ACC112 (cell line): ENCODE results near the gene PIF1.
A peak's percentile ranks its signal among the peaks of the same experiment; 100 is the strongest.
"Not testable (repeated sequence)": the region's sequence is repeated elsewhere in the genome, so short reads cannot be mapped to it uniquely, and the experiment has no call there.

Experiments used
- H2AFZ ChIP-seq: fragments of 200-600 bp; sonication (generic); one replicate; pipeline ENCODE4 v1.6.0; 2017; ENCODE audit warnings: antibody characterized with exemption, low read length; ENCODE audit not compliant: unreplicated experiment
- H3K27ac ChIP-seq: fragments of 200-600 bp; sonication (generic); 2 replicates; pipeline ENCODE4 v1.5.1; 2014; ENCODE audit warnings: low read depth, mild to moderate bottlenecking, antibody characterized with exemption, low read length, moderate library complexity
- H3K27me3 ChIP-seq: fragments of 200-600 bp; sonication (generic); 2 replicates; pipeline ENCODE4 v1.6.1; 2014; ENCODE audit warnings: mild to moderate bottlenecking, antibody characterized with exemption, low read length, moderate library complexity, mixed read lengths; ENCODE audit not compliant: insufficient read depth
- H3K36me3 ChIP-seq: fragments of 200-600 bp; sonication (generic); 2 replicates; pipeline ENCODE4 v1.6.1; 2016; ENCODE audit warnings: mild to moderate bottlenecking, antibody characterized with exemption, low read length, moderate library complexity, mixed read lengths; ENCODE audit not compliant: insufficient read depth
- H3K4me1 ChIP-seq: fragments of 200-600 bp; sonication (generic); one replicate; pipeline ENCODE4 v1.6.1; 2016; ENCODE audit warnings: low read length, mixed read lengths; ENCODE audit not compliant: insufficient read depth, unreplicated experiment, control insufficient read depth
- H3K4me3 ChIP-seq: fragments of 200-600 bp; sonication (generic); 2 replicates; pipeline ENCODE4 v1.5.1; 2014; ENCODE audit warnings: mild to moderate bottlenecking, low read depth, low read length
- H3K79me2 ChIP-seq: fragments of 200-600 bp; sonication (generic); one replicate; pipeline ENCODE4 v1.6.0; 2016; ENCODE audit warnings: low read length; ENCODE audit not compliant: control insufficient read depth, unreplicated experiment, insufficient read depth

PIF1 gene

DNA sequence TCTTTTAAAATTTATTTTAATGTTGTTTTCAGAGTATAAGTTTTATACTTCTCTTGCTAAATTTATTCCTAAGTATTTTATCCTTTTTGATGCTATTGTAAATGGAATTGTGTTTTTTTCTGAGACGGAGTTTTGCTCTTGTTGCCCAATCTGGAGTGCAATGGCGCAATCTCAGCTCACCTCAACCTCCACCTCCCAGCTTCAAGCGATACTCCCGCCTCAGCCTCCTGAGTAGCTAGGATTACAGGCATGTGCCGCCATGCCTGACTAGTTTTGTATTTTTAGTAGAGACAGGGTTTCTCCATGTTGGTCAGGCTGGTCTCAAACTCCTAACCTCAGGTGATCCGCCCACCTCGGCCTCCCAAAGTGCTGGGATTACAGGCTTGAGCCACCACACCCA is 30.1 kb downstream of the PIF1 start:
- H3K27me3 ChIP-seq, H3K36me3 ChIP-seq, H3K4me1 ChIP-seq, H3K79me2 ChIP-seq, H3K27ac ChIP-seq, H3K4me3 ChIP-seq, H2AFZ ChIP-seq: not testable (repeated sequence)

DNA sequence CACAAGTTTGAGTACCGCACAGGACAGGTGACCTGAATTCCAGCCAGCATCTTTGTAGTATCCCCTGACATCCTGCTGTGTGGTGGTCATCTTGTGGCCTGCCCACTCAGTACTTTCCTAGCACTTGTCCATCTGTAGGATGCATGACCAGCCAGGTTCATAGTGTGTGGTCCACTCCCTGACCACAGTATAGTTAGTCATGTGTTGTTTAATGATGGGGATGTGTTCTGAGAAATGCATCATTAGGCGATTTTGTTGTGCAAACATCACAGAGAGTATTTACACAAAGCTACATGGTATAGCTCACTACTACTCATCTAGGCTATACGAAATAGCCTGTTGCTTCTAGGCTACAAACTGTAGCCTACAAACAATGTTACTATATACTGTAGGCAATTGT is 33.2 kb downstream of the PIF1 start:
- H3K36me3 ChIP-seq = no peaks in the 10 kb centered on the region
- H2AFZ ChIP-seq = no peak overlapping the region
- H3K4me1 ChIP-seq = no peaks in the 10 kb centered on the region
- no peak overlapping the region for H3K27ac ChIP-seq
- no peaks in the 10 kb centered on the region for H3K79me2 ChIP-seq
- H3K4me3 ChIP-seq = no peak overlapping the region
- no peaks in the 10 kb centered on the region for H3K27me3 ChIP-seq

DNA sequence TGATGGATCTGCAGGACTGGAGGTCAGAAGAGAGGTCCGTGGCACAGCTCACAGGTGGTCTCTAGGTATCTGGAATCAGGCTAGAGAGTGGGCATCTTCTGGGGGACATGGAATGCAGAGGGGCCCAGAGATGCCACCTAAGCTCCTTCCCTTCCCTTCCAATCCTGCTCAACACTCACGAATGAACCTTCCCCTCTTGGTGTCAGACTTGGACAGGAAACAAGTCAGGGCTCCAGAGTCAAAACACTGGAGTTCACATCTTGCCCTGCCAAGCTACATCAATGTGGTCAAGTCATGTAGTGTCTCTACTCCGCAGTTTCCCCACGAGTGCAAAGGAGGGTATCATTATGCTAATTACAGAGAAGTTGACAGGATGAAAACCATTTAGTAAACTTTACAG is 34.0 kb downstream of the PIF1 start:
- Histone ChIP-seq H3K4me3 (no peak overlapping the region), H3K4me1 (no peaks in the 10 kb centered on the region), H2AFZ (no peak overlapping the region), H3K27me3 (no peaks in the 10 kb centered on the region), H3K36me3 (no peaks in the 10 kb centered on the region), H3K79me2 (no peaks in the 10 kb centered on the region), H3K27ac (no peak overlapping the region)

DNA sequence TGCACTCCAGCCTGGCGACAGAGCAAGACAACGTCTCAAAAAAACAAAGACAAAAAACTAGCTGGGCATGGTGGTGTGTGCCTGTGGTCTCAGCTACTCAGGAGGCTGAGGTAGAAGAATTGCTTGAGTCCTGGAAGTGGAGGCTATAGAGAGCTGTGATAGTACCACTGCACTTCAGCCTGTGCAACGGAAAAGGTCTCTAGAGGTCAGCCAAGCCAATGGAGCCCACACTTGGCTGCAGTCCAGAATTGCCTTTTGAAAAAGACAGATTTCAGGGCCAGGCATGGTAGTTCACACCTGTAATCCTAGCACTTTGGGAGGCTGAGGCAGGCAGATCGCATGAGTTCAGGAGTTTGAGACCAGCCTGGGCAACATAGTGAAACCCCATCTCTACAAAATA is 41.7 kb downstream of the PIF1 start:
- H3K4me3 ChIP-seq = no peak overlapping the region
- no peaks in the 10 kb centered on the region for H3K4me1 ChIP-seq
- no peak overlapping the region for H3K27ac ChIP-seq

DNA sequence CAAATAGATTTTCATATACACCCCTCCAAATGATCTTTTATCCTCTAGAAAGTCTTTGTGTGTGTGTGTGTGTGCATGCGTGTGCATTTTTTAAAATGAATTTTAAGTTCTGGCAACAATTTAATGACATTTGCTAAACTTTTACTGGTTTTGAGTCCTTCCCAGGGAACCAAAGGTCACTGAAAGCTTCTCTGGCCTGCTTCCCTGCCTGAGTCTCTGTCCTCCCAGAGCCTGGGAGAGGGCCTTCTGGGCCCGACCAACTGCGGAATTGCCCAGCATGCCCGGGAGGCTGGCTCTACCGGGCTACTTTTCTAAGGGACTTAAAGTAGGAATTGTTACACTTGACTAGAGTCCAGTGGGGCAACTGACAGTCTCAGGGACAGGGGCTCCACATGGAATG is 42.7 kb downstream of the PIF1 start:
- H3K36me3 ChIP-seq = no peaks in the 10 kb centered on the region
- H3K79me2 ChIP-seq = no peaks in the 10 kb centered on the region
- H3K4me1 ChIP-seq = no peaks in the 10 kb centered on the region
- H3K27ac ChIP-seq = no peak overlapping the region
- H3K4me3 ChIP-seq = no peak overlapping the region
- no peak overlapping the region for H2AFZ ChIP-seq
- H3K27me3 ChIP-seq = no peaks in the 10 kb centered on the region

More for the DNA sequence above, 41.7 kb downstream of the PIF1 start:
- Histone ChIP-seq H3K79me2 (no peaks in the 10 kb centered on the region), H2AFZ (no peak overlapping the region), H3K36me3 (no peaks in the 10 kb centered on the region), H3K27me3 (no peaks in the 10 kb centered on the region)

DNA sequence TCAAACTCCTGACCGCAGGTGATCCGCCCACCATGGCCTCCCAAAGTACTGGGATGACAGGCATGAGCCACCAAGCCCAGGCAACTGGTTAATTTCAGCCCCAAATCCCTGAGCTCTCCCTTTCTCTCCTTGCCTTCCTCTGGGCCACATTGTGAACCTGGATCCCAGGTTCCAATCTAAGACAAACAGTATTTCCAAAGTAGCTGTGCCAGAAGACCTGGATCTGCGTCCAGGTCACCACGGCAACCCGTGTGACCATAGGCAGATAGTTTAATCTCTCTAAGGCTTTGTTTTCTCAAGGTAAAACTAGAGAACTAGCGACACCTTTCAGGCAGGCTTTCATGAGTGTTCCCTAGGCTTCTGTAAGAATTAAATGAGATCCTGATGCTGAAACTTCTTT is 44.1 kb downstream of the PIF1 start:
- no peaks in the 10 kb centered on the region for H3K4me1 ChIP-seq
- H3K27me3 ChIP-seq = peaks cover 5% of the 10 kb centered on the region; the same call in 1 of the 2 replicates
- H3K27ac ChIP-seq = no peak overlapping the region
- H2AFZ ChIP-seq = no peak overlapping the region
- H3K4me3 ChIP-seq = no peak overlapping the region
- no peaks in the 10 kb centered on the region for H3K36me3 ChIP-seq
- no peaks in the 10 kb centered on the region for H3K79me2 ChIP-seq

DNA sequence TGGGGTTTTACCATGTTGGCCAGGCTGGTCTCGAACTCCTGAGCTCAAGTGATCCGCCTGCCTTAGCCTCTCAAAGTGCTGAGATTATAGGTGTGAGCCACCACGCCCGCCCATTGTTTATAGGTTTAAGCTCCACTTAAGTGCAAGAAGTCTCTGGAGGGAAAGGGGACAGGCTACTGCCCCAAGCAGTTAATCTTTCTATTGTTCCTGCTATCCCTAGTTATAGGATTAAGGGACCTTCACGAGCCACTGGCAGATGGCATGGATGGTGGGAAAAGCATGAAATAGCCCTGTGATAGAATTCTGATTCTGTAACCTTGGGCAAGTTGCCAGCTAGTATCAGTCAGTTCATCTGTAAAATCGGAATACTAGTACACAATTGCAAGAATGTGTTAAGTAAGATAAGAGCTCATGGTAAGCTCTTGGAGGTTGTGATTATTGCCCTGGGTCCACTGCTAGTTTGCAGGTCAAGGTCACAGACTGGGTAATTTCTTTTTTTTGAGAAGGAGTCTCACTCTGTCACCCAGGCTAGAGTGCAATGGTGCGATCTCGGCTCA is 44.8 kb downstream of the PIF1 start:
- Histone ChIP-seq H2AFZ (no peak overlapping the region), H3K79me2 (no peaks in the 10 kb centered on the region), H3K4me1 (no peaks in the 10 kb centered on the region), H3K4me3 (no peak overlapping the region), H3K27me3 (peaks cover 11% of the 10 kb centered on the region; the same call in 1 of the 2 replicates), H3K27ac (no peak overlapping the region), H3K36me3 (no peaks in the 10 kb centered on the region)

DNA sequence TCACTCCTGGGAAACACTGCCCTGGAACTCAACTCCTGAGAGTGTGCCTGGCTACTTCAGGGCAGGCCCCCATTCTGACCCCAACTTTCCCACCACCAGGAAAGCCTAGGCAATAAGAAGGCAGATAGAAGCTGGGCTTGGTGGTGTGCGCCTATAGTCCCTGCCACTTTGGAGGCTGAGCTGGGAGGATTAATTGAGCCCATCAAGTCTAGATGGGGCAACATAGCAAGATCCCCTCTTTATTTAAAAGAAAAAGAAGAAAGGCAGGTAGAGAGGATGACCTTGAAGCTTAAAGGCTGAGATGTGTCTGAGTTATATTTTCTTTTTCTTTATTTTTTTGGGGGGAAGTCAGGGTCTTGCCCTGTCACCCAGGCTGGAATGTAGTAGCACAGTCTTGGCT is 45.8 kb downstream of the PIF1 start:
- Histone ChIP-seq H3K4me1 (no peaks in the 10 kb centered on the region), H3K4me3 (no peak overlapping the region), H3K36me3 (no peaks in the 10 kb centered on the region), H3K27me3 (peaks cover 14% of the 10 kb centered on the region; the same call in 1 of the 2 replicates), H3K27ac (no peak overlapping the region), H3K79me2 (no peaks in the 10 kb centered on the region), H2AFZ (no peak overlapping the region)

DNA sequence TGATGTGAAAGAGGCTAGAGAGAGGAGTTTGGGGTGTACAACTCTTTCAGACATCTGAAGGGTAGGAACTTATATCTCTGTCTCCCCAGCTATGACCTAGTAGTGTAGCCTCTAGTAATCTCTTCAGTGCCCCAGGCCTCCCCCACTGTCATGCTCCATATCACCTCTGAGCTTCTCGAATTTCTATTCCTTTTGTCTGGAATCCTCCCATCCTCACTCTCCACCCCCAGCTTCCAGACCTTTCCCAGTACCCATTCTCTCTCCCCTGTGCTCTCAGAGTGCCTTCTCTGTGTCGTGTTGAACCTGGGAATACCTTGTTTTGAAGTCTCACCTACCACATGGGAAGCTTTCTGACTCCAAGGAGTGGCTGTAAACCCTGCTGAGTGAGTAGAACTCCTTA is 46.4 kb downstream of the PIF1 start:
- Histone ChIP-seq H3K27me3 (peaks cover 20% of the 10 kb centered on the region), H3K4me1 (no peaks in the 10 kb centered on the region), H2AFZ (no peak overlapping the region), H3K27ac (no peak overlapping the region), H3K79me2 (no peaks in the 10 kb centered on the region), H3K36me3 (no peaks in the 10 kb centered on the region), H3K4me3 (no peak overlapping the region)

DNA sequence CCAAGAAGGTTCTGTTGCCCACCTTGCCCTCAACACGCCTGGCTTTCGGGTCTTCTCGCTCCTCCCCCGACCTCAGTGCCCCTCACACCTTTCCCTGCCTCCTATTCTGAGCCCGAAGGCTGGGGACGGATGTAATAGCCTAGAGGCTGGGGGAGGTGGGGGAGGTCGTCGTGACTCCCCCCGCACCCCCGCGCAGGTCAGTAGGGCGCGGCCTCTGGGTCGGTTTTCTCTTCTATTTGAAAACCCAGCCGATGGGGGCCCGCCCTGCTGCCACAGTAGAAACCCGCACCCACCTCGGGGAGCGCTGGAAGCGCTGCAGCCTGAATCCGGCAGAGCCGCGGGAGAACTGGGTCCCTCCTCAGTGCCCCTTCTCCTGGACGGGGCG is 49.1 kb downstream of the PIF1 start:
- Histone ChIP-seq H3K36me3 (no peaks in the 10 kb centered on the region), H2AFZ (peak overlapping the region; percentile 50), H3K79me2 (no peaks in the 10 kb centered on the region), H3K4me3 (peak overlapping the region; percentile 79), H3K27ac (no peak overlapping the region), H3K27me3 (peaks cover 31% of the 10 kb centered on the region), H3K4me1 (no peaks in the 10 kb centered on the region)

DNA sequence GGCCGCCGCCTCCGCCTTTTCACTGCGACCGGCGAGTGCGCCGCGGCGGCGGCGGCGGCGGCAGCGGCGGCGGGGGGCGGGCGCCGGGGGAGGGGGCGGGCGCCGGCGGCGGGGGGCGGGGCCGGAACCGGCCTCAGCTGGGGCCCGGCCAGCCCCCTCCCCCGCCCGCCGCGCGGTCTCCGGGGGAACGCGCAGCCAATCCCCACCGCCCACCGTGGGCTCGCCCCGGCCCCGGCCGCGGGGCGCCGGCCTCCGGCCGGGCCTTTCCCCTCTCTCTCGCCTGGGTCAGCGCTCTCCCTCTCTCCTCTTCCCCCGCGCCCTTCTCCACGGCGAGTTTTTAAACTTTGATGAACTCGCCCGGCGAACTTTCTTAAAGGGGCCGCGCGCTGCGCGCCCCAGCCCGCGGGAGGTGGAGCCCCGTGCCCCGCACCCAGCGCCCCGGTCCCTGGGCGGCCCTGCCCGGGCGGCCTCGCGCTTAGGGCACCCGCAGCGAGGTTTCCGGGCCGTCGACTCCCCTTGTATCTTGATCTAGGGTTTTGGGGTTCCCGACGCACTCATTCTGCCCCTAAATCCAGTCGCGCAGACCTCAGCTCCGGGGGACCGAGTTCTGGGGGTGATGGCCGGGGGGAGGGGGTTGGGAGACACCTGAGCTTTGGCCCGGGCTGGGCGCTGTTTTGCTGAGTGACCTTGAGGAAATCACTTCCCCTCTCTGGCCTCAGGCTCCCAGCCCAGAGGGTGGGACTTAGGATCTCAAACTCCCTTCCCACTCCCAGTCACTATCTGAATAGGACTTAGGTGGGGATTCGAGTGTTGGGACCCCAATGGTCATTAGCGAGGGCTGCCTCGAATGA is 49.7 kb downstream of the PIF1 start, which contains the start of gene RBPMS2:
Gene RBPMS2 (minus strand): TSS at position 39 of the 851 bp plus-strand sequence. CDS start 270 bp downstream, outside the sequence.
- no peaks in the 10 kb centered on the region for H3K36me3 ChIP-seq
- peak within 1 kb of the TSS; percentile 50 for H2AFZ ChIP-seq
- H3K27ac ChIP-seq = no peak within 1 kb of the TSS
- H3K4me1 ChIP-seq = no peaks in the 10 kb centered on the region
- peaks cover 31% of the 10 kb centered on the region for H3K27me3 ChIP-seq
- no peaks in the 10 kb centered on the region for H3K79me2 ChIP-seq
- H3K4me3 ChIP-seq = peak within 1 kb of the TSS; percentile 79
